ENCODE measurements around the gene AKR1B1.

AKR1B1 gene

GRCh38 chr7:134462337-134462925, 3.5 kb upstream of the AKR1B1 start:
- no peak for FAIRE-seq
- no peak for DNase-seq (ENCODE audit: insufficient read length, low spot score)
- no peak for TF ChIP-seq CTCF (IDR thresholded peaks at IDR 0.05; ENCODE audit: insufficient read depth, missing control alignments)

GRCh38 chr7:134461916-134462315, 3.0 kb upstream of the AKR1B1 start:
- FAIRE-seq, result no peak
- TF ChIP-seq CTCF (IDR thresholded peaks at IDR 0.05; ENCODE audit: insufficient read depth, missing control alignments), result no peak
- no peak for DNase-seq (ENCODE audit: insufficient read length, low spot score)

GRCh38 chr7:134459981-134460380, 1.1 kb upstream of the AKR1B1 start:
- DNase-seq (ENCODE audit: insufficient read length, low spot score) (no peak), FAIRE-seq (no peak)
- no peak for TF ChIP-seq CTCF (IDR thresholded peaks at IDR 0.05; ENCODE audit: insufficient read depth, missing control alignments)

DNA sequence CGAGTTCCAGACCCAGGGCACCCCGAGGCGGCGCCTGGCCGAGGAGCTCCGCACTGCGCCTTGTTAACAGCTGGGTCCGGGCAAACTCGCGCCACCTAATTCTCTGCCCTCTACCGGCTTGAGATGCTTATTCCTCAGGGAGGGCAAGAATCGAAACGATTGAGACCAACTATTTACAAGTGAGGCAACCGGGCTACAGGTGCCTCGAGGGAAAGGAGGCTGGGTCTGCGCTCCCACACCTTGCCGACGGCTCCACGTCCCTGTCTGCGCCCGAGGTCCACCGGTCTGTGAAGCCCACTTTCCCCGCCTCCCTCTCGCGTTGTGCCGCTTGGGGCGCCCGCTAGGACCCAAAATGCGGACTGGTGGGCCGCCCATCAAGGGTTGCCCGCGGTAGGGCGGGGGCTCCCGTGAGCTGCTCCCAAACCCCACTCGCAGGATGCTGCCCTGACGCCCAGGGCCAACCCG, 527 bp downstream of the AKR1B1 start:
- FAIRE-seq, result no peak

GRCh38 chr7:134457210-134457609, 1.7 kb downstream of the AKR1B1 start:
- no peak for DNase-seq (ENCODE audit: insufficient read length, low spot score)
- no peak for FAIRE-seq
- TF ChIP-seq CTCF (IDR thresholded peaks at IDR 0.05; ENCODE audit: insufficient read depth, missing control alignments), result no peak

More for the DNA sequence above, 527 bp downstream of the AKR1B1 start:
- no peak for DNase-seq (ENCODE audit: insufficient read length, low spot score)
- no peak for TF ChIP-seq CTCF (IDR thresholded peaks at IDR 0.05; ENCODE audit: insufficient read depth, missing control alignments)

GRCh38 chr7:134454277-134454676, 4.6 kb downstream of the AKR1B1 start:
- FAIRE-seq, result no peak
- no peak for TF ChIP-seq CTCF (IDR thresholded peaks at IDR 0.05; ENCODE audit: insufficient read depth, missing control alignments)
- DNase-seq (ENCODE audit: insufficient read length, low spot score), result no peak

DNA sequence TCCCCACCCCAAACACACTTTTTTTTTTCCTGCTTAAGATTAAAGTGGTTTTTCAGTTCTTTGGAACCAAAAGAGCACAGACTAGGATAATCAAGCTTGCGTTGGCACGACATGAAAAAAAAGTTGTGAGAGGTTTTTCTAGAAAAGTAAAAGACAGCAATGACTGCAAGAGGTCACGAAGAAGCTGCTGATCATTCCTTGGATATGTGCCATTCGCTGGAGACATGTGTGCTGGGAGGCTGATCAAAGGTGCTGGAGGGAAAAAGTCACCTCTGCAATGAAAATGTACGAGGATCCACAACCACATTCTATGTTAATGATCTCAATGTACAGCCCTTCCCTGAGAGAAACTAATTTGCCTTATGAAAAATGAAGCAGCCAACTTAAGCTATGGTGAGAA, 5.4 kb downstream of the AKR1B1 start:
- no peak for TF ChIP-seq CTCF (IDR thresholded peaks at IDR 0.05; ENCODE audit: insufficient read depth, missing control alignments)
- no peak for FAIRE-seq
- no peak for DNase-seq (ENCODE audit: insufficient read length, low spot score)
